HK-2 (cell line): ENCODE results near the gene NOTCH1.
A peak's percentile ranks its signal among the peaks of the same experiment; 100 is the strongest.
"Not testable (repeated sequence)": the region's sequence is repeated elsewhere in the genome, so short reads cannot be mapped to it uniquely, and the experiment has no call there.

Experiments used
- DNase-seq: peaks from one replicate; pipeline ENCODE4 v3.0.0-alpha.2; 2018; ENCODE audit not compliant: unreplicated experiment

The NOTCH1 gene

DNA sequence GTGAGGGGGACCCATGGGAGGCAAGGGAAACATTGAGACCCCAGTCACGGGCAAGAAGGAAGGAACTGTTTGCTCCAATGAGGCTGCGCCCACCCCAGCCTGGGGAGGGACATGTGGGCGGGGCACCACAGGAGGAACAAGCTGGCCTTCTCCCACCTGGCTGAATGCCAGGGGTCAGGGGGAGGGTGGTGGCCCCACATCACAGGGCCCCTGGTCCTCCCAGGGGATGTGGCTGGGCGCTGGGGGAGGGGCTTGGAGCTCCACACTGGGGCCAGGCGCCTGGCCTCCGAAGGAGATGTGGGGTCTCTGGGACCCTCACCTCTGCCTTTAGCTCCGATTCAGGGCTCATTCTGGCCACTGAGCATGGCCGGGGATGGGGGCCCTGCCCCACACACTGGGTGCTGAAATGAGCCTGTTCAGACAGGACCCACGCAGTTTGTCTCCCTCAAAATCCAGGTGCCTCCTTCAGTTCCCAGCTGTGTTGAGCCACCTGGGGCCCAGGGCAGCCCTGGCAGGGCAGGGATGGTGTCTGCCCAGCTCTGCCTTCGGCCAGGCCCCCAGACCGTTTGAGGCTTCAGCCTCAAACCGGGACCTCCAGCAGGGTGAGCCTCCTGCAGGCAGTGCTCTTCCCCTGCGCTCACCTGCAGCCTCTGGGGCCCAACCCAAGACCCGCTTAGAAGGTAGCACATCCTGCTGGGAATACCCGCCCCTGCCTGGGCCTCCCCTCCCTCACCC lies 33.2 kb upstream of the NOTCH1 start:
- DNase-seq = no peak

DNA sequence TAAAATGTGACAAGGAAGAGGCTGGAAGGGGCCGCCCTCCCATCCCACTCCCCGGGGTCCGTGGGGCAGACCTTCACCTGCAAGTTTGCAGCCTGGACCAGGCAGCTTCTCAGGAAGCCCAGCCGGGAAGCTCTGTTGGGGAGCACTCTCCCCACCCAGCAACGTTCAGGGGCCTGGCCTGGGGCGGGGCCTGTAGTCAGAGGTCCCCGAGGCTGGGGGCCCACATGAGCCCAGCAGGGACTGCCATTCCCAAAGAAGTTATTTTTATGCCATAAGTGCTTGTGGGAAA lies 32.7 kb upstream of the NOTCH1 start:
- no peak for DNase-seq

- no peak for DNase-seq
These were observed 32.2 kb upstream of the NOTCH1 start for GRCh38 chr9:136577941-136578625.

GRCh38 chr9:136576269-136576626 lies 30.4 kb upstream of the NOTCH1 start:
- DNase-seq = peak; percentile 72

DNA sequence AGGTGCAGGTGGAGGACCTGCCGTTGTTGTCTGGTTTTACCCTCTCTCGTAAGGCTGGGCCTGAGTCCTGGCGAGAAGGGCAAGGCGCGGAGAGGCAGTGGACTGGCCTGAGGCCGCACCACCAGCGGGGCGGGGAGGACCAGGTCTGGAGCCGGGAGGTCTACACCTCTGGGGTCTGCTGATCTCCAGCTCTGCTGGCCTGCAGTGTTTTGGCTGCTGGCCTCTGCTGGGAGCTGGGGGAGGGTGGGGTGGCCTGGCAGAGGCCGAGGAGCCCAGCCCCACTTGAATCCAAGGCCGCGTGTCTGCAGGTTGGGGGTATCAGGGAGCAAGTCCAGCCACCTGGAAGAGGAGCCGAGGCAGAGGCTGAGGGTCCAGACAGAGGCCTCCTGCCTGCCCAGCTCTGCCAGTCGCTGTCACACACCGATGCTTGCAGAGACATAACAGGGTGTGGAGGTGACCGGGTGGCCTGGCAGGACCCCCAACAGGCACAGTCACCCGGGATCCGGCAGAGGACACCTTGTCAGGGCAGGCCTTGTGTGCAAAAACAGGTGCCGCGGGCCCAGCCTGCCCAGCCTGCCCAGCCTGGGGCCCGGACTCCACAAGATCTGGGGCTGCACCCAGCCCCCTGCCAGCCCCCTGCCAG lies 29.9 kb upstream of the NOTCH1 start:
- no peak for DNase-seq

GRCh38 chr9:136574606-136575005 lies 28.8 kb upstream of the NOTCH1 start:
- not testable (repeated sequence) for DNase-seq

DNA sequence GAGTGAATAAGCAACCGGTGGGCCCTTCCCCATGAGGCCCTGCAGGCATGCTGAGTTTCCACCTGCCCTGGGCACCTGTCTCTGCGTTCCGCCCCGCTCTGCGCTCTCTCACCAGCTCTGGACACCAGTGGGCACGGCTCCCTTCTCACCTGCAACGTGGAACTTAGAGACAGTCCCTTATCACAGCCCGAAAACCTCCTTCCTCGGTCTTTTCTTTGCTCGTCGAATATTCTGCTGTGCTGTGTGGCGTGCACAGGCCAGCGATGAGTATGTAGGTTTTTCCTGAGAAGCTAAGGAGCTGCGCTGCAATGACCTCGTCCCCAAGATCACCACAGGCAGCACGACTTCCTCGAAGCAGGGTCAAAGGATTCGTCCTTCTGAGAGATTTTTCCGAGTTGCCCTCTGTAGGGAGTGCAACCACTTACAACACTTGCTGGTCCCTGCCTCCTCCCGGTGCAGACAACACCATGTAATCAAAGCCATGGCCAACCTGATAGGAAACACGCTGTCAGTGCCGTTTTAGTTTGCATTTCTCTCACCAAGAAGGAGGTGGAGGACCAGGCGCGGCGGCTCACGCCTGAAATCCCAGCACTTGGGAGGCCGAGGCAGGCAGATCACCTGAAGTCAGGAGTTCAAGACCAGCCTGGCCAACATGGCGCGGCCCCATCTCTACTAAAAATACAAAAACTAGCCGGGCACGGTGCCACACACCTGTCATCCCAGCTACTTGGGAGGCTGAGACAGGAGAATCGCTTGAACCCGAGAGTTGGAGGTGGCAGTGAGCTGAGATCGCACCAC lies 27.2 kb upstream of the NOTCH1 start:
- DNase-seq = no peak

DNA sequence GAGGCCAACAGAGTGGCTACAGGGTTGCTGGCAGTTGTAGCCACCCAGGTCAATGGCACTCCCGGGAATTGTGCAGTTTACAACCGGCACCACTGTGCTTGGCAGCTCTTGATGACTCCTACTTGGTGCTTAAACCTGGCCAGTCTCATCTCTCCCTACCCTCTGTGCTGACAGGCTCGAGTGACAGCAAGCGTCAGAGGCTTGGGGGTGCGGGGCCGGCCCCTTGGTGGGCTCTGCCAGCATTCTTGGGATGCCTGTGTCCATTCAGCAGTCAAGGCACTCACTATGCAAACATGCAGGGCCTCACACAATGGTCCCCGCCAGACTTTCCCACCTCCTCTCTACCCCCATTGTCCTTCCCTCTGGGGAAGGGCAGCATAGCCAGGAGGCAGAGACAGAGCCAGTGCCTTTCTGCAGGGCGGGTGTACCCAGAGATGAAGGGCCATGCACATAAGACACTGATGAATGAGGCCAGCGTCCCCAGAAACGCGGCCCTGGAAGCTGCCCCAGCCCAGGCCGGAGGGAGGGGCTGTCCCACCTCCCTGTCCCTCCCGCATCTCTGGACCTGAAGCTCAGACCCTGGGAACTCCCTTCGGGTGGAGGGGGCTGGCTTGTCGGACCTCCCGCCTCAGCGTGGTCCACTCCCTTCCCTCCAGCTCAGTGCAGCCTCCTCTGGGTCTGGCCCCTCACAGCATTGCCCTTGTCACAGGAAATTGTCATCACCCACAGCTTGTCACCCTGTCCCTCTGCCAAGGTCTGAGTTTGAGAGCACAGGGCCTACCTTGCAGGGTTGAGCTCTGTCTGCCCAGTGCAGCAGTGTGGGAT lies 26.4 kb upstream of the NOTCH1 start:
- DNase-seq = peak; percentile 97

DNA sequence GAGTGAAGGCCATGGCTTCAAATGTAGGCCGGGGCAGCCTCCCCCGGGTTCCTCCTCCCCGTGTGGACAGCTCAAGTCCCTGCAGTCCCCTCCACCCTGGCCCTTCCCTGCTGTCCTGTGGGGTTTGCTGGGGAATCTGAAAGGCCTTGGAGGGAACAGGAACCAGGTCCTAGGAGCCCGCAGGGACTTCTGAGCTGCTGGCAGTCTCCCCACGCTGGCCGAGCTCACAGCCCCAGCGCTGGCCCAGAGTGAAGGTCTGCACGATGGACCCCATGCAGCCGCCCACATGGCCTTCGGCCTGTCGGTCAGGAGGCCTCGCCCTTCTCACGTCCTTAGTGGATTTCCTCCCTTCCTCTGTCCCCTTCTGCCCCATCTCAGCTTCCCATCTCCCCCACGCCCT lies 25.7 kb upstream of the NOTCH1 start:
- DNase-seq = no peak

DNA sequence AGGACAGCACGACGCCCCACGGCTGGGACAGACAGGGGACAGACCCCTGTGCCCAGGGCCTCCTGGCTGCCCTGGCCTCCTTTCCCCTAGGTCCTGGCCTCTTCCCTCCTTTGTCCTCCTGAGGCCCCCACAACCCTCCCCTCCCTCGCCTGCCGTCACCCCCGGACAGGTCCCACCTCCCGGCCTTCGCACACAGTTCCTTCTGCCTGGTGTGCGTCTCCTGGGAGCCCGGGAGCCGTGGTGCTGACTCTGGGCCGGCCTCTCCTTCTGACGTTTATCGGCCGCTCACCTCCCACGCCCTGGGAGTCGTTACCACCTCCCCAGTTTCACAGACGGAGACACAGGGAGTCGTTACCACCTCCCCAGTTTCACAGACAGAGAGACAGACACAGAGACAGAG lies 25.1 kb upstream of the NOTCH1 start:
- no peak for DNase-seq

DNA sequence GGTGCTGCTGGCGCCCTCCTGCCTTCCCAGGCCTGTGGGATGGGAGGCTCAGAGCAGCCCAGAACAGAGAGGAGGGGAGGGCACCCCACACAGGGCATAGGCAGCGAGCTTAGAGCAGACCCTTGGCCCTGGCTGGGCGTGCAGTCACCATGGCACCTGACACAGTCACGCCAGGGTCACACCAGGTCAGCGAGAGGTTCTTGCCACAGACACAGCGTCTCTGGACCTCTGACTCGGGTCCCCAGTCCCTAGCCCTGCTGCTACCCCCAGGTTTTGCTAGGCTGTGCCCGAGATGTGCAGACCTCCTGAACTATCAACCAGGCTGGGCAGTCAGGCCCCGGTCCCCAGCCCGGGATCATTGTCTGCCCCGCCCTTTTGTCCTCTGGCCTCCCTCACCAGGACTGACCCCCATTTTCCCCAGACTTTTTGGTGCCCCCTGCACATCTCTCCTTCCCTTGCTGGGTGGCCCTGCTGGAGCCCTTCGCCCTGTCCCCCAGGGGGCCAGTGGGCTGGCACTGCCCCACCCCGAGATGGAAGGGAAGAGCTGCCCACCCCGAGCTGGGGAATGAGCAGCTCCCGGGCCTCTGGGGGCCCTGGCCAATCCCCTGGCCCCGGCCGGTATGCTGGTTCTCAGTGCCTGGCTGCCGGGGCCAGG lies 24.5 kb upstream of the NOTCH1 start:
- no peak for DNase-seq

DNA sequence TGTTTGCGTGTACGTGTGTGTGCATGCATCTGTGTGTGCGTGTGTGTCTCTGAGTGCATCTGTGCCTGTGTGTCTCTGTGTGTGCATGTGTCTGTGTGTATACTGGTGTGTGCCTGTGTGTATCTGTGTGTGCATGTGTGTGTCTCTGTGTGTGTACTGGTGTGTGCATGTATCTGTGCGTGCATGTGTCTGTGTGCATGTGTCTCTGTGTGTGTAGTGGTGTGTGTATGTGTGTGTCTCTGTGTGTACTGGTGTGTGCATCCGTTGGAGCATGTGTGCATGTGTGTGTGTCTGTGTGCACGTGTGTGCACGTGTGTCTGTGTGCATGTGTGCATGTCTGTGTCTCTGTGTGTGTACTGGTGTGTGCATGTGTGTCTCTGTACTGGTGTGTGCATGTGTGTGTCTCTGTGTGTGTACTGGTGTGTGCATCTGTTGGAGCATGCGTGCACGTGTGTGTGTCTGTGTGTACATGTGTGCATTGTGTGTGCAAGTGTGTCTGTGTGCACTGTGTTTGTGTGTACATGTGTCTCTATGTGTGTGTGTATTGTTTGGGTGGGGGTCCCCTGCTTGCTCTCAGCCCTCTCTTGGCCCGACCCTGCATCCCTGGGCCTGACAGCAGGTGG lies 23.8 kb upstream of the NOTCH1 start:
- no peak for DNase-seq

DNA sequence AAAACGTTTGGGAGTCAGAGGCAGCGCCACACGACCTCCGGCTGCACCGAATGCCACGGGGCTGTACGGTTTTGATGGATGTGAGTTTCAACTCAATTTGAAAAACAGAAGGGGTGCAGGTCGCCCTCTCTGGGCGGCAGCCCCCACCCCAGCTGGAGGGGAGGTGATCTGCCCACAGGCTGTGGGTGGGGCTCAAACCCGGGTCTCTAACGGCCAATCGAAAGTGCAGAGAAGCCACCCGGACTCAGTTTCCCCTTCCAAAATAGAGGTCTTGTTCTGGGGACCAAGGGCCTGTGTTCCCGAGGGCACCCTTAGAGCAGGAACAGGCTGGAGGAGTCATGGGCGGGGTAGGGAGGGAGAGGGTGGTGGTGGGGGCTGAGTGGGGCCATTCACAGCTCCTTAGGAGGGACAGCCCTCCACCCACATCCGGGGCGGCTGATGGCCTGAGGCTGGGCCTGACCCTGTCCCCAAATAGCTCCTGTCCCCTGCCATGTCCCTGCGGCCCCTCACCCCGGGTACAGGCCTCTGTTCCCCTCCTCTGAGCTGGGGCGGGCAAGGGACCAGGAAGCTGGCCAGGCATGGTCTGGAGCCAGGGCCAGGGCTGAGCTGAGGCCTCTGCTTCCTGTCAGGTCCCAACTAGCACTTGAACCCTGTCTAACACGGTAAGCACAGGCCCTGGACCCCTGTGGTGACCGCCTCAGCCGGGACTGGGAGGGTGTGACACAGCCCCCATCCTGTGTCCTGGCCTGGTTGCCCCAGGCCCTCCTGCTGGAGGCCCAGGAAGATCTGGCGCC lies 22.6 kb upstream of the NOTCH1 start:
- DNase-seq = peak; percentile 69

GRCh38 chr9:136567651-136568287 lies 21.9 kb upstream of the NOTCH1 start:
- DNase-seq = peak; percentile 96

GRCh38 chr9:136566901-136567300 lies 21.1 kb upstream of the NOTCH1 start:
- no peak for DNase-seq

DNA sequence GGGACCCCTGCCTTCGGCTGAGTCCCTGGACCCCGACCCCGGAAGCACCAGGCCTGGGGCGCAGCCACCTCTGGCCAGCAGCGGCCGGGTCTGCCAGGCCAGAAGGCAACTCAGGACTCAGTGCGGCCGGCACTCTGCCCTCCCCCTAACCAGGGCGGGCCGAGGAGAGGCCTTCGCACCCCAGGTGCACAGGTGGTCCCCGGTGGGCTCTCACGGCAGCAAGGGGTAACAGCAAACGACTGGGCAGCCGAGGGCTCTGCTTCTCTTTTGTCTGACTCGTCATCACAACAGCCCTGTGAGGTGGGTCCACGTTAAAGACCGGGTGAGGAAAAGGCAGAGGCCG lies 20.7 kb upstream of the NOTCH1 start:
- DNase-seq = no peak

DNA sequence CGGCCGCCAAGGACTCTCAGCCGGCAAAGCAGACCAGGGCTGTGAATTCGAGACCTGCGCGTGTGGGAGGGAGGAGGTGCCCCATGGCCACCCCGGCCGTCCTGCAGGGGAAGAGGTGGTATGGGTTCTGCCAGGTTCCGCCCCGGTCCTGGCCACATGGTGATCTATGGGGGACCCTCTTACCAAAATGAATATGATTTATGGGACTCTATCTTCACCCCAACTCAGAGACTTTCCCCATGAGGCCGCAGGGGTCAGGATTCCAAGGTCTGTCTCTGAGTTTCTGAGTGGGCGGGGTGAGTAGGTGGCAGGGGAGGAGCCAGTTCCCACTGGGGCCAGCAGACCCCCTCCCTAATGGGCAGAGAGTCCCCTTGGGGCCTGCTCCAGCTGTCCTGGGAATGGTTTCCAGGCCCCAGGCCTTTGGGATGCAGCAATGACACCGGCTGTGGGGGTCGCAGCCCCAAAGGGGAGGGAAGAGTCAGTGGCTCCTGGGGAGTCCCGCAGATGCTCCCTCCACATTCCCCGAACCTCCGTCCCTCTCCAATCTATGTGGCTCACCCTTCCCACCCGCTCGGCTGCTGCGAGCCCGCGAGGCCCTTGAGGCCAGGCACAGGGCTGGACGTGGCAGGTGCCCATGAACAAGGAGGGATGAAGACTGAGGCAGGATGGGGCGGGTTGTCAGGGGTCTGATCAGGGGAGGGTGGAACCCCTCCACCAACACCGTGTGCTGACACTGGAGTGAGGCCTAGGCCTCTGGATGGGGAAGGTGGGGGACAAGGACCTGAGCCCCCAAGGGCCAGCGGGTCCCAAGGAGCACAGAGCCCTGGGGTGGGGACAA lies 20.1 kb upstream of the NOTCH1 start:
- DNase-seq = no peak

DNA sequence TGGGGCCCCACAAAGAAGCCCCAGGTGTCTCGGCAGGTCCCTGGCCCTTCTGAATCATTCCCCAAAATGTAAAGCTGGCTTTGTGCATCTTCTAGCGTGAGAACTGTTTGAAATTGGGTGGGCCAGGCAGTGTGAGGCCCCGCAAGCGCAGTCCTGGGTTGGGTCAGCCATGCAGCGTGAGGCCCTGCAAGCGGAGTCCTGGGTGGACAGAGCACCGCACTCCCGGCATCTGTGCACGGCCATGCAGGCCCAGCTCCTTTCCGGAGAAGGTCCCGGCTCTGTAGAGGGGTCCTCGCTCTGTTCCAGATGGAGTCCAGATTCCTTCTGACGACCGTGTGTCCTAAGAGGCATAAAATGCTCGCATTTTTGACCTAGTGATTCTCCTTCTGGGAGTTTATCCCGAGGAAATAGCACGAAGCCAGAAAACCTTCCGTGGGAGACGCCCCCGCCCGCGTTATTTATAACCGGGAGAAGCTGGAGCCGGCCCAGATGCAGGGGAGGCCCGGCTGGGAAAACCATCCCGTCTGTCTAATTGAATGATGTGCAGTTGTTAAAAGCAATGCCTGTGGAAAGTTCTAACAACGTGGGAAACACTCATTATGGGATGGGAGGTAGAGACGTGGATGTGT lies 19.4 kb upstream of the NOTCH1 start:
- DNase-seq = no peak
